SJCRH30 (cell line): ENCODE results near the gene PLEKHM3. TPM values are rescaled to one million over a fixed set of nuclear protein-coding genes. Genes with fewer than 3 reads are reported as not detected.

Experiments used
- DNase-seq, 2 experiments: peaks; one replicate each; pipeline ENCODE4 v3.0.0-alpha.2; 2015 to 2020
- H3K27ac ChIP-seq: fragments of 250-450 bp; sonication (Bioruptor Pico); 2 replicates; pipeline ENCODE4 v1.5.1; 2020; ENCODE audit warnings: mild to moderate bottlenecking, moderate library complexity
- H3K27me3 ChIP-seq: fragments of 250-450 bp; sonication (Bioruptor Pico); 2 replicates; pipeline ENCODE4 v1.5.1; 2020; ENCODE audit warnings: mild to moderate bottlenecking, moderate library complexity
- H3K36me3 ChIP-seq: fragments of 250-450 bp; sonication (Bioruptor Pico); 2 replicates; pipeline ENCODE4 v1.5.1; 2020; ENCODE audit warnings: mild to moderate bottlenecking, moderate library complexity
- H3K4me1 ChIP-seq: fragments of 250-450 bp; sonication (Bioruptor Pico); 2 replicates; pipeline ENCODE4 v1.5.1; 2020; ENCODE audit warnings: mild to moderate bottlenecking, moderate library complexity
- H3K4me3 ChIP-seq: fragments of 250-450 bp; sonication (Bioruptor Pico); 2 replicates; pipeline ENCODE4 v1.5.1; 2020; ENCODE audit warnings: mild to moderate bottlenecking, moderate library complexity
- H3K9me3 ChIP-seq: fragments of 250-450 bp; sonication (Bioruptor Pico); replicated peaks from 2 replicates; pipeline ENCODE4 v1.5.1; 2020; ENCODE audit warnings: mild to moderate bottlenecking, moderate library complexity
- total RNA-seq: library from RNA; depleted of rRNA; stranded (reverse); fragments of >200 nt; shearing (Covaris generic); gene quantifications from 2 replicates; pipeline ENCODE4 v1.2.3, GENCODE V29; 2014

Gene PLEKHM3
- total RNA-seq, 1 experiment from 2014 or later = 6.1 TPM

DNA sequence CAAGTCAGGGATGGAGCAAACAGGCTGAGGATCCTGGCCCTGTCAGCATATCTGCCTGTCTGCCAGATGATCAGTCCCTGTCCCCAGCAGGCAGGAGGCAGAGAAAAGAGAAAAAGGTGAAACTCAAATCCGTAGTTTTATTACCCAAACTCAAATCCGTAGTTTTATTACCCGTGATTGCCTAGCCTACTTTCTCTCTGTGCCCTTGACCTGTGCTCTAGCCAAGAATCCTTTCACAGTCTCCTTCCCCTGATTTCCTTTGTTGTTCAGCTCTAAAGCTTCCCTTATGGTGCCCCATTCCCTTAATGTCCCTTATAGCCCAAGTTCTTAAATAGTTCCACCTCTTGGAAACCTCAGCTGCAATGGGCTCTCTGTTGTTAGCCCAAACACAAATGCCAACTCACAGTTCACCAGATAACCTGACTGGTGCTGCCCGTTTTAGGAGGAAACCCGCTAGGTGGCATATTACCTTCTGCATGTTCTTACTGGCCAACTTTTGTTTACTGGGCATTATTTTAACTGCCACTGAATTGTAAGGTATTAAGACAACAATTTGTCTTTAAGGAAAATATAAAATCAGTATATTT is 130.0 kb downstream of the PLEKHM3 start:
- H3K27me3 ChIP-seq = no peaks in the 10 kb centered on the region
- H3K27ac ChIP-seq = no peak overlapping the region
- no peaks in the 10 kb centered on the region for H3K9me3 ChIP-seq
- H3K36me3 ChIP-seq = no peaks in the 10 kb centered on the region
- no peaks in the 10 kb centered on the region for H3K4me1 ChIP-seq
- DNase-seq = no peak
- no peak overlapping the region for H3K4me3 ChIP-seq

DNA sequence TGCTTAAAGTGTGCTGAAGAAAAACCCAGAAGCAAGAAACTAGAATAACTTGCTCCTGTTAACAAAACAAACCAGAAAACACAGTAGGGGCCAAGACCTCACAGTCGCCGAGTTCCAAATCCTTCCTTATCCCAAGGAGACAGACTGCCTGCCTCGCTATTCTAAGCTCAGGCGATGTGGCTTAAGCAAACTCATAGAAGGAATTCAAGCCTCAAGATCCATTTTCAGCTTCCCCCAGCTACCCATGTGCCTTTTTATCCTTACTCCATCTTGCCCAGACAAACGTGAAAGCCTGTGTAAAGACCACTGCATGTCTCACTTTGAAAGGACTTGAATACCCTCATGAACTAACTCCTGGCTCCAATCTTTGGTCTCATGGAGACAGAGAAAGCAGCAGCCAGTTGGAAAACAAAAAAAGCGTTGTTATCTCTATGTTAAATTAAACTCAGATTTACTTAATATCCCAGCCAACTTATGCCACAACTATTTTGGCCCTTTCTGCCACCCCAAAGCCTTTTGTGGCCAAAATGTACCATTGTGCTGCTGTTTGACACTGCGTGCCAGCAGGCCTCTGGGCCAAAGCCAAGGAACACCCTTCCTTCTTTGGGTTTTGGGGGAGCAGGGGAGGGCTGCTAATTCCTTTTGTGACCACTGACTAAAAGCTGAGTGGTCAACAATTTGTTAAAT is 132.5 kb downstream of the PLEKHM3 start:
- Histone ChIP-seq H3K9me3 (no peaks in the 10 kb centered on the region), H3K4me3 (no peak overlapping the region), H3K36me3 (no peaks in the 10 kb centered on the region), H3K27ac (no peak overlapping the region), H3K27me3 (no peaks in the 10 kb centered on the region), H3K4me1 (no peaks in the 10 kb centered on the region)
- DNase-seq = no peak

DNA sequence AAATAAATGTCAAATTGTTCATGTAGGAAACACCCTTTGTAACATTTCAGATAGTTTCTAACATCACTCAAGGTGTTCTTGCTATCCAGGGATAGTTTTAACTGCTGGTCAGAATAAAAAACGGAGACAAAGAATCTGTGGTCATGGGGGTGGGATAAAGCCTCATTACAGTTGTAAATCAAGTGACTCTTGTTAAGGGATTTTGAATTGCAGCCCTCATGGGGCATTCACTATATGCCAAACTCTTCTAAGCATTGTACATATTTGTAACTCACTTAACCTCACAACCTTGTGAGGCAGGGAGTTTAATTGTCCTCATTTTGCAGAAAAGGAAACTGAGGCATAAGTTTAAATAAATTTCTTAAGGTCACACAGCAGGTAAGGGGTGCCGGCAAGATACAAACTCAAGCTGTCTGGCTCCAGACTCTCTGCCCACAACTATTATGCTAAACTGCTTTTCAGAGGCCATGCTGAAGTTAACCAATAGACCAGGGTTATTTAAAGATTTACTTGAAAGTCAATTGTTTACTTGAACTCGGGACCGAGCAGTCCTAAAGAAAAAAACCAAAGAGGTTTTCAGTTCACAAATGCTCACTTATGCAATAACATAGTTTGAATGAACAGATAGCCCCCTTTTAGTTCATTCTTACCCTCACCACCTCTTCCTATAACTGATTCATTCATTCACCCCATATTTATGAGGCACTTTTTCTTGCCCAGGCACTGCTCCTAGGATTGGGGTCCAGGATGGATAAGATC is 134.1 kb downstream of the PLEKHM3 start:
- Histone ChIP-seq H3K4me1 (no peaks in the 10 kb centered on the region), H3K4me3 (no peak overlapping the region), H3K27ac (no peak overlapping the region), H3K9me3 (no peaks in the 10 kb centered on the region), H3K27me3 (no peaks in the 10 kb centered on the region), H3K36me3 (no peaks in the 10 kb centered on the region)
- no peak for DNase-seq

DNA sequence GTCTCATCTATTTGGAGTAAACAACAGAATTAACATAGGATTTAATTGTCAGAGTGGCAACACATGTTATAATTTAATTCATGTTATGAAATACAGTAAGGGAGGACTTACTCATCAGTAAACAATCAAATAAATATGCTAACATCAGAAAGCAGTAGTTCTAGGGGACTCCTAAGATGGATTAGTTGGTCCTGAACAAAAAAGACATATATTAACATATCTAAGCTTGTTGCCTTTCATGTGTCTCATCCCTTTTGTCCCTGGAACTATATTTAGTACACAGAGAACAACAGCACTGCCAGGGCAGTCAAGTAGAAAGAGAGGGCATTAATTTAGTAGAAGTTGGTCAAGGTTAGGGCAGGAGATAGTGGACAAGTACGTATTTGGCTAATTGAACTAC is 137.8 kb downstream of the PLEKHM3 start:
- Histone ChIP-seq H3K36me3 (no peaks in the 10 kb centered on the region), H3K9me3 (no peaks in the 10 kb centered on the region), H3K4me1 (no peaks in the 10 kb centered on the region), H3K27ac (no peak overlapping the region), H3K4me3 (no peak overlapping the region), H3K27me3 (no peaks in the 10 kb centered on the region)
- DNase-seq = no peak

DNA sequence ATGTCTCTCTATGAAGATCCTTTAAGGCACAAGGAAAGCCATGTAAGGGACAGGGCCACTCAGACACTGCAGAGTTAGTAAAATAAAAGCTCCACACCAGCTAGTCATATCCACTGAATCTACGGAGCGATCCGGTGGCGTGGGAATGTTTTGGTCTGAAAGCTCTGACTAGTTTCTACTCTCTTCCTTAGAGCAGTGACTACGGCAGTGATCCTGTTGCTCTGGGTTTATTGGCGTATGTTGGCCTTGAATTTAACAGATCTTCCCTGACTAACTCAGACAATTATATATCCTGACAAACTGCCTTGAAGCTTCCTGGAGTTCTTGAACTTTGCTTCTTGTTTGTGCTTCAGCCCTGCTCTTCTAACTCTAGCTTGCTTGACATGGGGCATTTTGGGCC is 140.3 kb downstream of the PLEKHM3 start:
- no peaks in the 10 kb centered on the region for H3K36me3 ChIP-seq
- no peak for DNase-seq
- H3K4me1 ChIP-seq = no peaks in the 10 kb centered on the region
- H3K27ac ChIP-seq = no peak overlapping the region
- H3K9me3 ChIP-seq = no peaks in the 10 kb centered on the region
- H3K27me3 ChIP-seq = no peaks in the 10 kb centered on the region
- no peak overlapping the region for H3K4me3 ChIP-seq

DNA sequence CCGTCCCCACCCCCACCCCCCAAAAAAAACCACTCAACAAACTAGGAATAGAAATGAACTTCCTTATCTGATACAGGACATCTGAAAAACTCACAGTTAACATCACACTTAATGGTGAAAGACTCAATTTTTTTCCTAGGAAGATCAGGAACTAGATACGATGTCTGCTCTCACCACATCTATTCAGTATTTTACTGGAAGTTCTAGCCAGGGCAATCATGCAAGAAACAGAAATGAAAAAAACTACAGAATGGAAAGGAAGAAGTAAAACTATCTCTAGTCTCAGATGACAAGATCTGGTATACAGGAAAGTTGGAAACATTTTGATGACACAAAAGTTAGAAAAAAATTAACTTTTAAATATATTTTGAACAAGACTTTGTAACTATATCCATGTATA is 141.2 kb downstream of the PLEKHM3 start:
- Histone ChIP-seq H3K36me3 (no peaks in the 10 kb centered on the region), H3K9me3 (no peaks in the 10 kb centered on the region), H3K27me3 (no peaks in the 10 kb centered on the region), H3K27ac (no peak overlapping the region), H3K4me1 (no peaks in the 10 kb centered on the region), H3K4me3 (no peak overlapping the region)
- DNase-seq = no peak

DNA sequence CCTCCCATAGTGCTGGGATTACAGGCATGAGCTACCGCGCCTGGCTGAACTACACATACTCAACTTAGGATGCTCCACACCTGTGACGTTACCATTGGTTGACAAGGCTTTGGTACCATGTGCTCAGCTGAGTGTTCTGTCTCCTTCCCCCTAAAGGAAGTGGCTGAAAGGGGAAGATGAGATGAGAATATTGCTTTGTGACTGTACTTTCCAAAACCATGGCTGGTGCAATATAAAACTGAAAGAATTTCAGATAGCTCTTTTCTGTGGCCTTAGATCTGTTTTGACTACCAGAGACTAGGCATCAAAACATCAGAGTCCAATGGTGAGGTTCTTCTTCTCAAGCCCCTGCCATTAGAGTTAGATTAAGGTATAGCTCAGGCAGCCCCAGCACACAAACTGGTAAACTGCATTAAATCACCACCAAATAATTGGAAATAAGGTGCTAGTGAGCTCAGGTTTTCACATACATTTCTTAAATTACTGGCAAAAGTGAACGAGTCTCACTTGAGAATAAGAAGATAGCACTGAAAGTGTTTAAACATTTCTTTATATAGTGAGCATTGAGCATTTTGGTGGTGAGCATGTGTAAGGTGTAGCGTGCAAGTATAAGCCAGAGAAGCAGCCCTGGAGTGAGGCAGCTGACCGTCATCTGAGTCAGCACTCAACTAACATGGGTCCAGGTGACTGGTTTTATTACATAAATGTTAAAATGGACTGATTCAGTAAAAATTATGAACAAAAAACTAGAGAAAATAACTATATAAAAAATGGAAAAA is 142.1 kb downstream of the PLEKHM3 start:
- no peak for DNase-seq
- Histone ChIP-seq H3K27me3 (no peaks in the 10 kb centered on the region), H3K4me3 (no peak overlapping the region), H3K4me1 (no peaks in the 10 kb centered on the region), H3K36me3 (no peaks in the 10 kb centered on the region), H3K27ac (no peak overlapping the region), H3K9me3 (no peaks in the 10 kb centered on the region)

DNA sequence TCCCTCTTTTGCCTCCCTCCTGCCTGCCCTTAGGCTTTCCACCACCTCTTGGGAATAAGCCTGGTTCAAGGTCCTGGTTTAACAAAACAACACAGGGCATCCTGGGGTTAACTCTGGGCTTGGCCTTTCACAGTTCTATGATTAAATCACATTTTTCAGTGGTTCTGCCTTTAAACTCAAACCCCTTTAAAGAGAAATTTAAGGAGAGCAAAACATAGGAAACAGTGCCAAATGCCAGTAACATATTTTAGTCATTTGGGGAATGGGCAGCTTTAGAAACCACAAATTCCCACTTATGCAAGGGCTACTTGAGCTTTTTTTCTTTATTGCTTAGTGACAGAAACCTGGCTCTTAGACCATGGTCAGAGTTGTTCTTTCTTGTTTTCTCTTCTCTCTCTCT is 143.4 kb downstream of the PLEKHM3 start:
- no peaks in the 10 kb centered on the region for H3K4me1 ChIP-seq
- DNase-seq = no peak
- H3K27me3 ChIP-seq = no peaks in the 10 kb centered on the region
- no peak overlapping the region for H3K4me3 ChIP-seq
- H3K9me3 ChIP-seq = no peaks in the 10 kb centered on the region
- H3K36me3 ChIP-seq = no peaks in the 10 kb centered on the region
- no peak overlapping the region for H3K27ac ChIP-seq

DNA sequence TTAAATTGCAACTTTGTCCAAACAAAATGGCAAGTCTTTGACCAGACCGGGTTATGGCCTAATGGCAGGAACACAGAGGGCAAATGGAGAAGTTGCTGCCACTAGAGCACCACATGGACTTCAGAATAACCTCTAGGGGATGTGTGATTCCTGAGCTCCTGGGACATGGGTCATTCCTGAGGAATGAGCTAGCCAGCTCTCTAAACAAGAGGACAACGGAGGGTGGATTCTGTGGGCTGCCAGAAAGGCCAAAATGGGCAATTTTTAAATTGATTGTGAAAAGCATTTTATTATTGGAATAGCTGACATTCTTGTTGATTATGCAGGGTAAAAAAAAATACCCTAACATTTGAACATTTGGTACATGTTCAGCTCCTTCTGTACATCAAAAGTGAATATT is 145.8 kb downstream of the PLEKHM3 start:
- H3K4me1 ChIP-seq = no peaks in the 10 kb centered on the region
- H3K9me3 ChIP-seq = no peaks in the 10 kb centered on the region
- DNase-seq = no peak
- no peak overlapping the region for H3K27ac ChIP-seq
- no peak overlapping the region for H3K4me3 ChIP-seq
- H3K27me3 ChIP-seq = no peaks in the 10 kb centered on the region
- H3K36me3 ChIP-seq = no peaks in the 10 kb centered on the region

DNA sequence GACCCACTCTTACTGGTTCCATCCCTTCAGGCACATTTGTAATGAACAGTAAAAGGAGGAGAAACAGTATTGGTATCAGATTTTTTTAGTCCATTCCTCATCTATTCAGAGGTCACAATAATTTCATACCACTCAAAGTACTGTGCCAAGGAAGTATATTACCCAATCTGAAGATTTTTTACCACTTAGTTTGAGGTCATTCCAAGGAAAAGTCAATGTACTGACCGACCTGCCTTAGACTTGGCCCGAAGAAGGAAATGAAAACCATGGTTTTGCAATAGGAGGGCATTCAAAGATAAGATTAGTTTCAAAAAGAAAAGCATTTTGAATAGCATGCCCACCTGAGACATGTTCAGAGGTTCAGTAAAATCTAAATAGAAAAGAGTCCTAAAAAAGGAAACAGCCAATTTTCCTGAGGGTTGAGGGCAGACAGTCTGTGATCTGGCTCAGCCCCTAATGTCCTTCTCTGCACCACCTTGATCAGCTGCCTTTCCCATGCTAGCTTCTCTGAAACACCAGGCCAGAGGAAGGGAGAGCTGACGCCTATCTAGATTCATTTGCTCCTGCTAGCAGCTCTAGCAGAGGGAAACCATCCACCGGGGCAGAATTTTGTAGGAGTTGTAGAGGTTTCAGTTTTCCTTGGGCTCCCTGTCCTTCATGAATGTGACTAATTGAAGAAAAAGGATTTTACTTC is 148.3 kb downstream of the PLEKHM3 start:
- no peak overlapping the region for H3K27ac ChIP-seq
- H3K4me1 ChIP-seq = peaks cover under 1% of the 10 kb centered on the region
- no peaks in the 10 kb centered on the region for H3K27me3 ChIP-seq
- no peaks in the 10 kb centered on the region for H3K9me3 ChIP-seq
- no peaks in the 10 kb centered on the region for H3K36me3 ChIP-seq
- no peak overlapping the region for H3K4me3 ChIP-seq
- no peak for DNase-seq

DNA sequence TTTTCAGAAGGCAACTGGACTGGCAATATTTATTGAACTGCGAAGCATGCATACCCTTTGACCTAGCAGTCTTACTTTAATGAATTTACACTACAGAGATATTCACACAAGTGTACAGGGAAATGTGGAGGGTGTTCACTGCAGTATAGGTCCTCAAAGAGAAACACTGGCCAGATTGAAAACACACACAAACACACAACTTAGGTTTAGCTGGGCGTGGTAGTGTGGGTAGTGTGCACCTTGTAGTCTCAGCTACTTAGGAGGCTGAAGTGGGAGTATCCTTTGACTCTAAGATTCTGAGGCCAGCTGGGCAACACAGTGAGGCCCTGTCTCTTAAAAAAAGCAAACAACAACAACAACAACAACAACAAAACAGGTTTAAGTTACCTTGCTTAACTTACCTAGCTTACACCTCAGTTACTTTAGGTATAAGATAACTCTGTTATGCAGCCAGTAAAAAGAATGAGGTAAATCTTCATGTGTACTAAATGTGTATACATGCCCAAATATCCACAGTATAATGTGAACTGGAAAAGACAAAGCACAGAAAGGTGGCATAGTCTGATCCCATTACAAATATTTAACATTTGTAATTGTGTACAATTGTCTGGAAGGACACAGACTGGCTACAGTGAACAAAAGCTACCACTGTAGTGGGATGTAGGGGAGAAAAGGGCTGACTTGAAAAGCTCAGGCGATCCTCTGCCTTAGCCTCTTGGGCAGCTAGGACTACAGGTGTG is 149.7 kb downstream of the PLEKHM3 start:
- no peak for DNase-seq
- Histone ChIP-seq H3K9me3 (no peaks in the 10 kb centered on the region), H3K27ac (no peak overlapping the region), H3K4me1 (peaks cover 12% of the 10 kb centered on the region), H3K36me3 (no peaks in the 10 kb centered on the region), H3K27me3 (no peaks in the 10 kb centered on the region), H3K4me3 (no peak overlapping the region)

DNA sequence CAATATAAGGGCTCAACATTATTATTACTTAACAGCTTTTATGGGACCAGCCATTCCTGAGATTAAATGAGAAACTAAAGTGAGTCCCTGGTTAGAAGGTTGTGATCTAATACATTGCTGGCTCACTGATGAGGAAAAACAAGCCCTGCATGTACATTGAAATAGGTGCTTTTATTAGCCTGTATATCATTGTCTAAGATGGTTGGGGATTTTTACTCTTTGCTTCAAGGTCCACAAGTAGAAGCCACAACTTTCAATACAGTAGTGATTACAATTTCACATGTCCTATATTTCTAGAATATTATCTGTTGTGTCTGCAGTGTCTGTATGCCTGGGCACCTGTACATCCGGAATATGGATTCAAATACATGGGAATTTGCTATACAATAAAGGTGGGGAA is 151.5 kb downstream of the PLEKHM3 start:
- H3K27ac ChIP-seq = no peak overlapping the region

DNA sequence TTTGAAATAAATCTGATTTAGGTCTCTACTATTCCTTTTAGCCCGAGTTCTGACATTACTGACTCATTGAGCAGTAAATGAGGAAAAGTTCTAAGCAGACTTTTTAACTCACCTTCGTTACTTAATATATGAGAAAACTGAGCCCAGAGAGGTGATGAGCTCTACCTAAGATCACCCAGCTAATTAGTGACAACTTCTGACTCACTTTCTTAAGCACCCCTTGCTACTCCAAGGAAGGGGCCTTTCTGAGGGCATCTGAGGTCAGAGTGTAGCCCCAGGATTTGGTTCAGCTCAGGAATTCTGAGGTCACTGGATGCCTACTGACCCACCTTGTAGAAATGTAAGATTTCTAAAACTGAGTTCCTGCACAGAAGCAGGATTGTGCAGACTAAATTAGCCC is 153.4 kb downstream of the PLEKHM3 start:
- no peaks in the 10 kb centered on the region for H3K27me3 ChIP-seq
- H3K4me3 ChIP-seq = no peak overlapping the region
- H3K36me3 ChIP-seq = no peaks in the 10 kb centered on the region
- no peaks in the 10 kb centered on the region for H3K9me3 ChIP-seq
- no peak for DNase-seq
- H3K4me1 ChIP-seq = peaks cover 33% of the 10 kb centered on the region
- H3K27ac ChIP-seq = no peak overlapping the region

More for the DNA sequence above, 151.5 kb downstream of the PLEKHM3 start:
- Histone ChIP-seq H3K9me3 (no peaks in the 10 kb centered on the region), H3K36me3 (no peaks in the 10 kb centered on the region), H3K27me3 (no peaks in the 10 kb centered on the region), H3K4me1 (peaks cover 30% of the 10 kb centered on the region), H3K4me3 (no peak overlapping the region)
- DNase-seq = no peak

DNA sequence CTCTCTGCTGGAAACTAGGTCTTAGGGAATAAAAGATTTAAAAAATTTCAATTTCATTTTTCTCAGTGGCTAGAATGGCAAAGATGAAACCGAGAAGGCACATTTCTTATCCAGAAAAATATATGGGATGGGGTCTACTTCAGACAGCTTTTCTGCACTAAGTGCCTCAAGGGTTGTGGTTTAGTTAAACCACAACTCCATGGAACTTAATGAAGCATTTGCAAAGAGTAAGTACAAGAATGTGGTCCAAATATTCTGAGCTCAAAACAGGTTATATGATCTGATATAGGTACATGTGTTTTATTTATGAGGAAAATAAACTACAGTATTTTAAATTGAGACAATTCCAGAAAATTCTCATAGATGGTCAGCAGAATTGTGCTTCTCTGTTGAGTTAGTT is 153.8 kb downstream of the PLEKHM3 start:
- peak in 1 of 2 experiments; percentile 35 for DNase-seq
- no peak overlapping the region for H3K4me3 ChIP-seq
- H3K36me3 ChIP-seq = no peaks in the 10 kb centered on the region

More for the DNA sequence above, 153.8 kb downstream of the PLEKHM3 start:
- Histone ChIP-seq H3K9me3 (no peaks in the 10 kb centered on the region), H3K4me1 (peaks cover 33% of the 10 kb centered on the region), H3K27me3 (no peaks in the 10 kb centered on the region), H3K27ac (no peak overlapping the region)
